Peyer's patch (tissue), 4 donors: ENCODE data around the gene TCF12. TPM values are rescaled to one million over a fixed set of nuclear protein-coding genes. Genes with fewer than 3 reads are reported as not detected.

Experiments
- DNase-seq, 3 donors: peaks; one replicate each; pipeline ENCODE4 v3.0.0-alpha.2; 2017 to 2019
- H3K27ac ChIP-seq, 4 donors: fragments of 200-600 bp; sonication (generic); one replicate each; pipeline ENCODE4 v1.5.1; 2016 to 2019
- H3K27me3 ChIP-seq, 2 donors: fragments of 200-600 bp; sonication (generic); one replicate each; pipeline ENCODE4 v1.5.1; 2019
- H3K36me3 ChIP-seq, 3 donors: fragments of 200-600 bp; sonication (generic); one replicate each; pipeline ENCODE4 v1.5.1; 2016 to 2019
- H3K4me1 ChIP-seq, 4 donors: fragments of 200-600 bp; sonication (generic); one replicate each; pipeline ENCODE4 v1.5.1; 2016 to 2019
- H3K4me3 ChIP-seq, 4 donors: fragments of 200-600 bp; sonication (generic); 1 replicate in 3 of 4; 2 replicates in 1 of 4; pipeline ENCODE4 v1.5.1; 2016 to 2019; ENCODE audit warnings: mild to moderate bottlenecking in 1 of 4
- H3K9me3 ChIP-seq, 4 donors: fragments of 200-600 bp; sonication (generic); one replicate each; pipeline ENCODE4 v1.5.1; 2016 to 2019; ENCODE audit warnings: mild to moderate bottlenecking in 1 of 4
- CTCF ChIP-seq, 6 experiments: fragments of 450-650 bp in 4 of 6; fragments of 200-600 bp in 2 of 6; sonication (generic) in 1 of 6; IDR thresholded peaks; one replicate each; pipeline ENCODE4 v1.5.1; 2017 to 2019; ENCODE audit warnings: antibody characterized with exemption in 6 of 6, mild to moderate bottlenecking in 3 of 6, moderate library complexity in 1 of 6
- POLR2A ChIP-seq, 2 donors: fragments of 450-650 bp; IDR thresholded peaks; one replicate each; pipeline ENCODE4 v1.5.1; 2017; ENCODE audit warnings: antibody characterized with exemption in 2 of 2, mild to moderate bottlenecking in 2 of 2, moderate library complexity in 2 of 2
- total RNA-seq, 4 donors: library from RNA; depleted of rRNA; stranded (reverse); fragments of >200 nt; gene quantifications; one replicate each; pipeline ENCODE4 v1.1.0, GENCODE V29; 2016

TCF12 gene
- total RNA-seq, 4 donors from 2014 or later = 98.4 to 815 (median 215) TPM

DNA sequence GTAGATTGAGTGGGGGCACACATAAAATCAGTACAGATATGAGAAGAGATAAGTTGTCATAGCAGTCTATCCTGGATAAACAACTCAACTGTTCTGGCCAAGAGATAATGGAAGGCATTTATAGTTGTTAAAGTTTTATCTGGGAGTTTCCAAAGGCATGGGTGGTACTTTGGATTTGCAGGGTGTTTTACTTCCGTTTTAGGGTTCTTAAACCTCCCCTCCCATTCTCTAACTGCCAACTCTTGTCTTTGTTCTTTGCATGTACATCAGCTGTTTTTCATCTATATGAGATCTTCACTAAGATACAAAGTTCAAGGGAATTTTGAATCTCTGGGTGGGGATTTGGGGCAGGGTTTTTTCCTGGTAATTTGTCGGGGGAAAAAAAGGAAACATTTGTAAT, 283.1 kb downstream of the TCF12 start:
- Histone ChIP-seq H3K27ac (peak overlapping the region in 1 of 4 donors; percentile 27), H3K4me3 (no peak overlapping the region), H3K36me3 (no peaks in the 10 kb centered on the region), H3K27me3 (no peaks in the 10 kb centered on the region), H3K9me3 (no peaks in the 10 kb centered on the region), H3K4me1 (peaks cover 0 to 23% (median 2%) of the 10 kb centered on the region in 4 donors)
- no peak for DNase-seq
- no peak for TF ChIP-seq CTCF (IDR thresholded peaks at IDR 0.05)
- no peak for TF ChIP-seq POLR2A (IDR thresholded peaks at IDR 0.05)

DNA sequence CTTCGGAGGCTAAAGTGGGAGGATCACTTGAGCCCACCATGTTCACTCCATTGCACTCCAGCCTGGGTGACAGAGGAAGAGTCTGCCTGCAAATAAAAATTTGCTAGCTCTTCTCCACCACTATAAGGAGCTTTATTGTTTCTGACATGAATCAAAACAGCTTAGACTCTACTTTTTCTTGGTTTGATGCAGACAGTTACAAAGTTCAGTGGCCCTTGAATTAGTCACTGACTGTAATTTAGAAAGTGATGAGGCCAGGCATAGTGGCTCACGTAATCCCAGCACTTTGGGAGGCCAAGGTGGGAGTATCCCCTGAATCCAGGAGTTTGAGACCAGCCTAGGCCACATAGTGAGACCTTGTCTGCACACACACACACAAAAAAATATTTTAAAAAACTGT, 285.5 kb downstream of the TCF12 start:
- Histone ChIP-seq H3K4me3 (no peak overlapping the region), H3K27ac (no peak overlapping the region), H3K4me1 (peaks cover 0 to 19% (median 2%) of the 10 kb centered on the region in 4 donors), H3K36me3 (no peaks in the 10 kb centered on the region), H3K27me3 (no peaks in the 10 kb centered on the region), H3K9me3 (no peaks in the 10 kb centered on the region)
- no peak for TF ChIP-seq CTCF (IDR thresholded peaks at IDR 0.05)
- no peak for TF ChIP-seq POLR2A (IDR thresholded peaks at IDR 0.05)
- DNase-seq = no peak

GRCh38 chr15:57205027-57205855, 286.8 kb downstream of the TCF12 start:
- no peaks in the 10 kb centered on the region for H3K27me3 ChIP-seq
- DNase-seq = no peak
- no peaks in the 10 kb centered on the region for H3K9me3 ChIP-seq
- no peak overlapping the region for H3K27ac ChIP-seq
- TF ChIP-seq CTCF (IDR thresholded peaks at IDR 0.05) (no peak), POLR2A (IDR thresholded peaks at IDR 0.05) (no peak)
- H3K4me3 ChIP-seq = no peak overlapping the region
- peaks cover 0 to 12% (median 0%) of the 10 kb centered on the region in 4 donors for H3K4me1 ChIP-seq
- no peaks in the 10 kb centered on the region for H3K36me3 ChIP-seq

- Histone ChIP-seq H3K4me3 (no peak overlapping the region), H3K36me3 (no peaks in the 10 kb centered on the region), H3K9me3 (no peaks in the 10 kb centered on the region), H3K4me1 (peaks cover 0 to 6% (median 0%) of the 10 kb centered on the region in 4 donors), H3K27me3 (no peaks in the 10 kb centered on the region), H3K27ac (no peak overlapping the region)
- TF ChIP-seq CTCF (IDR thresholded peaks at IDR 0.05) (no peak), POLR2A (IDR thresholded peaks at IDR 0.05) (no peak)
- DNase-seq = peak in 2 of 3 donors; percentile 61 to 64
Measured at GRCh38 chr15:57205996-57206395, 287.6 kb downstream of the TCF12 start.

GRCh38 chr15:57213862-57214261, 295.4 kb downstream of the TCF12 start:
- H3K9me3 ChIP-seq = no peaks in the 10 kb centered on the region
- no peaks in the 10 kb centered on the region for H3K36me3 ChIP-seq
- H3K4me3 ChIP-seq = no peak overlapping the region
- TF ChIP-seq POLR2A (IDR thresholded peaks at IDR 0.05) (no peak), CTCF (IDR thresholded peaks at IDR 0.05) (peak in 5 of 6 experiments; percentile 9 to 85 (median 68))
- H3K4me1 ChIP-seq = peaks cover 0 to 13% (median 0%) of the 10 kb centered on the region in 4 donors
- H3K27me3 ChIP-seq = no peaks in the 10 kb centered on the region
- H3K27ac ChIP-seq = no peak overlapping the region
- DNase-seq = no peak
